CD4-positive, CD25-positive, alpha-beta regulatory T cell (primary cell): ENCODE results near the gene NF1. TPM values are rescaled to one million over a fixed set of nuclear protein-coding genes. Genes with fewer than 3 reads are reported as not detected.

ENCODE experiments used
- ATAC-seq, 2 donors: fragments of 150-1000 bp; cut with Tn5 transposase; one replicate each; pipeline ENCODE4 v1.10.0; 2021; ENCODE audit warnings: low read depth in 2 of 2, moderate number of reproducible peaks in 2 of 2, moderate library complexity in 1 of 2
- DNase-seq, 3 donors: peaks; one replicate each; pipeline versions ENCODE4 v3.0.0 to v3.0.0-alpha.2; 2012 to 2022; ENCODE audit warnings: mixed read lengths in 1 of 3
- H3K27ac ChIP-seq: one replicate; pipeline ENCODE4 v1.7.0; 2013; ENCODE audit warnings: mild to moderate bottlenecking, low read length; ENCODE audit not compliant: insufficient read depth, poor library complexity, severe bottlenecking
- H3K27me3 ChIP-seq: one replicate; pipeline ENCODE4 v1.7.0; 2013; ENCODE audit warnings: low read length; ENCODE audit not compliant: control insufficient read depth, insufficient read depth
- H3K36me3 ChIP-seq: one replicate; pipeline ENCODE4 v1.7.0; 2013; ENCODE audit warnings: mild to moderate bottlenecking, low read length, moderate library complexity; ENCODE audit not compliant: control insufficient read depth, insufficient read depth
- H3K4me1 ChIP-seq: 2 replicates; pipeline ENCODE4 v1.7.0; 2013; ENCODE audit warnings: mild to moderate bottlenecking, low read length; ENCODE audit not compliant: insufficient read depth, control insufficient read depth, poor library complexity, severe bottlenecking
- H3K4me3 ChIP-seq: one replicate; pipeline ENCODE4 v1.7.0; 2013; ENCODE audit warnings: low read depth, mild to moderate bottlenecking, low read length, moderate library complexity
- H3K9me3 ChIP-seq, 2 experiments: 1 replicate in 1 of 2; 2 replicates in 1 of 2; pipeline ENCODE4 v1.7.0; 2013; ENCODE audit warnings: low read length in 2 of 2, mild to moderate bottlenecking in 1 of 2, moderate library complexity in 1 of 2; ENCODE audit not compliant: control insufficient read depth in 2 of 2
- H3K27ac Mint-ChIP-seq, 3 donors: one replicate each; pipeline ENCODE4 v1.8.0; 2020 to 2022; ENCODE audit warnings: mild to moderate bottlenecking in 3 of 3, mixed read lengths in 3 of 3, moderate library complexity in 2 of 3
- H3K27me3 Mint-ChIP-seq: one replicate; pipeline ENCODE4 v1.8.0; 2022; ENCODE audit warnings: mild to moderate bottlenecking, mixed read lengths
- H3K36me3 Mint-ChIP-seq: one replicate; pipeline ENCODE4 v1.8.0; 2020; ENCODE audit warnings: mixed read lengths
- H3K4me1 Mint-ChIP-seq, 4 donors: one replicate each; pipeline ENCODE4 v1.8.0; 2020 to 2022; ENCODE audit warnings: mixed read lengths in 4 of 4, mild to moderate bottlenecking in 1 of 4
- H3K4me3 Mint-ChIP-seq, 4 donors: one replicate each; pipeline ENCODE4 v1.8.0; 2020 to 2022; ENCODE audit warnings: mild to moderate bottlenecking in 4 of 4, mixed read lengths in 4 of 4, moderate library complexity in 3 of 4
- H3K9me3 Mint-ChIP-seq, 7 donors: one replicate each; pipeline ENCODE4 v1.8.0; 2020 to 2022; ENCODE audit warnings: mixed read lengths in 7 of 7, mild to moderate bottlenecking in 3 of 7, moderate library complexity in 2 of 7
- polyA plus RNA-seq, 4 donors: library from polyadenylated mRNA; unstranded; fragments of 300-500 nt; fragmentation: Illumina TruSeq; gene quantifications; one replicate each; pipeline ENCODE4 v1.2.3, GENCODE V29; 2021
- total RNA-seq: library from RNA; stranded (reverse); gene quantifications from one replicate; pipeline ENCODE4 v1.2.3, GENCODE V29; 2022

The NF1 gene
- total and polyA plus RNA-seq, 5 donors from 2014 or later = 19.7 to 47.3 (median 40.8) TPM

GRCh38 chr17:31068291-31068690 is 26.5 kb upstream of the NF1 start:
- Histone ChIP-seq H3K27me3 (no peaks in the 10 kb centered on the region), H3K27ac (no peak overlapping the region), H3K9me3 (no peaks in the 10 kb centered on the region), H3K4me1 (no peaks in the 10 kb centered on the region), H3K4me3 (no peak overlapping the region), H3K36me3 (no peaks in the 10 kb centered on the region)
- DNase-seq (peak in 2 of 3 donors; percentile 24 to 78), ATAC-seq (peak; percentile 53 to 57)
- H3K4me1 Mint-ChIP-seq = no peaks in the 10 kb centered on the region
- no peaks in the 10 kb centered on the region for H3K9me3 Mint-ChIP-seq
- no peak overlapping the region for H3K4me3 Mint-ChIP-seq
- no peak overlapping the region for H3K27ac Mint-ChIP-seq
- H3K27me3 Mint-ChIP-seq = peaks cover 12% of the 10 kb centered on the region
- H3K36me3 Mint-ChIP-seq = no peaks in the 10 kb centered on the region

DNA sequence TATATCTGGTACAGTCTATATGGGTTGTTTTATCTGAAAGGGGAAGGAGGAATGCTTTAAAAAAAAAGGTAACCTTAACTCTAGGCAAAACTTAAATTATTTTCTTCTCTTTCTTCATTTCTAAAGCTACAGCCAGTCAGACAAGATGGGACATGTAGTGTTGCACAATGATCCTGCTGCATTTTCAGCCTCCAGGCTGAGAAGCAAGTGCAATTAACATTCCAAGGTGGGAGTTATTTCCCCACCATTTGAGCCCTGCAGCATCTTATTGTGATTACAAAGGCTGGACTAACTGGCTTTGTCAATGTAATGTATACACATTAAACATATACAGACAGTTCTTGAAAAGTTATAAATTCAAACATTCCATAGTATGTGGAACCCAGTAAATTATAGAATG is 22.6 kb upstream of the NF1 start:
- DNase-seq (no peak), ATAC-seq (no peak)
- no peak overlapping the region for H3K27ac Mint-ChIP-seq
- no peaks in the 10 kb centered on the region for H3K9me3 Mint-ChIP-seq
- Histone ChIP-seq H3K27ac (no peak overlapping the region), H3K36me3 (no peaks in the 10 kb centered on the region), H3K9me3 (no peaks in the 10 kb centered on the region), H3K4me1 (no peaks in the 10 kb centered on the region), H3K4me3 (no peak overlapping the region), H3K27me3 (no peaks in the 10 kb centered on the region)
- no peaks in the 10 kb centered on the region for H3K4me1 Mint-ChIP-seq
- peaks cover 8% of the 10 kb centered on the region for H3K27me3 Mint-ChIP-seq
- H3K36me3 Mint-ChIP-seq = no peaks in the 10 kb centered on the region
- H3K4me3 Mint-ChIP-seq = no peak overlapping the region

DNA sequence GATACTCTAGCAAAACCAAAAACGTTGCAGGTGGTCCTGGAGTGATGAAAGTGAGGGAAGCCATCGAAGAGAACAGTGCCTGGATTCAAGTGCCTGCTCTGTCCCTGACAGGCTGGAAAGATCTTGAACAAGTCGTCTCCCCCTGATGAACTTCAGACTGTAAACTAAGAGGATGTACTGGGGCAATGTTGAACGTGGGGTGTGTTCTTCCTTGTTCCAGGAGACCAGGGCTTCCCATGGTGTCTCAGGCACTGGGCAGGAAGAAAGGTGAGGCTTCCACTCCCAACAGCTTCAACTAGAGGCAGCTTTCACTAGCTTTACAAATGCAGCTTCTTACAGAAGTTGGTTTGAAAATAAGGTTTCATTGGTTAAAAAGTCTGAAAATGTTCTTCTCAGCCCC is 21.4 kb upstream of the NF1 start:
- no peaks in the 10 kb centered on the region for H3K9me3 Mint-ChIP-seq
- H3K27me3 Mint-ChIP-seq = peaks cover 8% of the 10 kb centered on the region
- Histone ChIP-seq H3K27ac (no peak overlapping the region), H3K27me3 (no peaks in the 10 kb centered on the region), H3K9me3 (no peaks in the 10 kb centered on the region), H3K4me3 (no peak overlapping the region), H3K36me3 (no peaks in the 10 kb centered on the region), H3K4me1 (no peaks in the 10 kb centered on the region)
- H3K4me1 Mint-ChIP-seq = no peaks in the 10 kb centered on the region
- no peak for ATAC-seq
- no peak for DNase-seq
- no peak overlapping the region for H3K4me3 Mint-ChIP-seq
- no peak overlapping the region for H3K27ac Mint-ChIP-seq
- H3K36me3 Mint-ChIP-seq = no peaks in the 10 kb centered on the region

DNA sequence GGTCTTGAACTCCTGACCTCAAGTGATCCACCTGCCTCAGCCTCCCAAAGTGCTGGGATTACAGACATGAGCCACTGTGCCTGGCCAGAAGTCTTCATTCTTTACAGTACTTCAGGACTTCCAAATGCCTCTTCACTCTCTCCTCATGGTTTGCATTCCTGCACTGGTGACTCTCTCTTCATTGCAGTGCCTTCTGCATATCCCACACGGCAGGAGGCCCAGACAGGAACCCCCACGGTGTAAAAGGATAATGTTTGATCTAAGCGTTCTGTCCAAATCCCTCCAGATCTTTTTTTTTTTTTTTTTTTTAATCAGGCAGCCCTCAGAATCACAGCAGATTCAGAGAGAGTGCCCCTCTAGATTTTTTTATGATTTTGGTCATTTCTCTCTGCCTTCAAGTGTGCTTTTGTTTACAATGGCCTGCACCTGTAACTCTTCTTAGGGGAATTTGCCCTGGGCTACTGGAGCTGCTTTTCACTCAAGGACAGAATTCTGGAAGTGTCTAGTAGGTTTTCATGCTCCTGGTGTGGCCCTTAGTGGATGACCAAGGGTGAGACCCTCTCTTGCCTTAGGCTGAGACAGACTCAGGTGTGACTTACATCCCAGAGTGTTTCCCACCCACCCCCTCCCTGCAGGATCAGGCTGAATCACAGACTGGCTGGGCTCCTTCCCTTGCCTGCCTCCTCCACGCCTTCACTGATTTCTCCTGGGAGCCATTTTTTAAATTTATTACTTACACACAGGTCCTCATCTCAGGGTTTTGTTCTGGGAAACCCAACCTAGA is 19.8 kb upstream of the NF1 start:
- Mint-ChIP-seq H3K27ac (no peak overlapping the region), H3K9me3 (no peaks in the 10 kb centered on the region), H3K27me3 (peaks cover 4% of the 10 kb centered on the region), H3K36me3 (no peaks in the 10 kb centered on the region), H3K4me1 (no peaks in the 10 kb centered on the region), H3K4me3 (no peak overlapping the region)
- no peak overlapping the region for H3K4me3 ChIP-seq
- H3K4me1 ChIP-seq = no peaks in the 10 kb centered on the region
- ATAC-seq (no peak), DNase-seq (no peak)
- no peaks in the 10 kb centered on the region for H3K36me3 ChIP-seq
- H3K27ac ChIP-seq = no peak overlapping the region
- H3K27me3 ChIP-seq = no peaks in the 10 kb centered on the region
- H3K9me3 ChIP-seq = no peaks in the 10 kb centered on the region

DNA sequence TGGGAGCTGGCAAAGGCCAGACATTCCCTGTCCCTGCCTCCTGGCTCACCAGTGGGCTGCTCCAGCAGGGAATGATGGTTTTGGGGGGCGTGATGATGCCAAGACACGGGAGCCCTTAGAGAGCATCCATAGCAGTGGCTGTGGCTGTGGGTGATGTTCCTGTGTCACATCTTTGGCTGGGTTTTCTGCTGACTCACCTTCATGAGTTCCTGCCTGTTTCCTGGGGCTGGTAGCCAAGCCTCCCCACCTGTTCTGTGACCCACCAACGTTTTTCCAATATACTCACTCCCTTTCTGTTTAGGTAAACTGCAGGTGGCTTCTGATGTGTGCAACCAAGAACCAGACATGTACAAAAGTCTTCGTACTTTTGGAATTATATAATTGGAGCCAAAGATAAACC is 16.5 kb upstream of the NF1 start:
- H3K27ac Mint-ChIP-seq = no peak overlapping the region
- H3K4me3 ChIP-seq = no peak overlapping the region
- no peak overlapping the region for H3K27ac ChIP-seq
- ATAC-seq (no peak), DNase-seq (no peak)
- H3K4me1 Mint-ChIP-seq = no peaks in the 10 kb centered on the region
- no peaks in the 10 kb centered on the region for H3K27me3 Mint-ChIP-seq
- no peaks in the 10 kb centered on the region for H3K36me3 ChIP-seq
- no peaks in the 10 kb centered on the region for H3K9me3 ChIP-seq
- no peaks in the 10 kb centered on the region for H3K36me3 Mint-ChIP-seq
- H3K27me3 ChIP-seq = no peaks in the 10 kb centered on the region
- peaks cover 0 to 3% (median 0%) of the 10 kb centered on the region in 7 donors for H3K9me3 Mint-ChIP-seq
- no peaks in the 10 kb centered on the region for H3K4me1 ChIP-seq
- H3K4me3 Mint-ChIP-seq = no peak overlapping the region

GRCh38 chr17:31079731-31080130 is 15.0 kb upstream of the NF1 start:
- no peaks in the 10 kb centered on the region for H3K36me3 Mint-ChIP-seq
- H3K36me3 ChIP-seq = no peaks in the 10 kb centered on the region
- H3K4me3 Mint-ChIP-seq = no peak overlapping the region
- H3K27me3 ChIP-seq = no peaks in the 10 kb centered on the region
- DNase-seq (no peak), ATAC-seq (no peak)
- no peaks in the 10 kb centered on the region for H3K9me3 ChIP-seq
- no peak overlapping the region for H3K27ac ChIP-seq
- H3K4me1 Mint-ChIP-seq = no peaks in the 10 kb centered on the region
- H3K27me3 Mint-ChIP-seq = no peaks in the 10 kb centered on the region
- no peak overlapping the region for H3K4me3 ChIP-seq
- no peaks in the 10 kb centered on the region for H3K4me1 ChIP-seq
- H3K27ac Mint-ChIP-seq = no peak overlapping the region
- H3K9me3 Mint-ChIP-seq = peaks cover 0 to 3% (median 0%) of the 10 kb centered on the region in 7 donors

- H3K27ac Mint-ChIP-seq = no peak overlapping the region
- no peak for DNase-seq
- ATAC-seq = no peak
- H3K36me3 Mint-ChIP-seq = no peaks in the 10 kb centered on the region
- Histone ChIP-seq H3K27me3 (no peaks in the 10 kb centered on the region), H3K36me3 (no peaks in the 10 kb centered on the region), H3K9me3 (no peaks in the 10 kb centered on the region), H3K4me3 (no peak overlapping the region), H3K27ac (no peak overlapping the region), H3K4me1 (no peaks in the 10 kb centered on the region)
- H3K4me1 Mint-ChIP-seq = peaks cover 0 to 4% (median 0%) of the 10 kb centered on the region in 4 donors
- no peak overlapping the region for H3K4me3 Mint-ChIP-seq
- no peaks in the 10 kb centered on the region for H3K27me3 Mint-ChIP-seq
- peaks cover 0 to 3% (median 0%) of the 10 kb centered on the region in 7 donors for H3K9me3 Mint-ChIP-seq
Observed at GRCh38 chr17:31085563-31085962, 9.2 kb upstream of the NF1 start.

- H3K27ac Mint-ChIP-seq = no peak overlapping the region
- no peaks in the 10 kb centered on the region for H3K36me3 Mint-ChIP-seq
- H3K27me3 ChIP-seq = no peaks in the 10 kb centered on the region
Observed at GRCh38 chr17:31089471-31089870, 5.3 kb upstream of the NF1 start.

More at GRCh38 chr17:31089471-31089870, 5.3 kb upstream of the NF1 start:
- no peak for DNase-seq
- no peaks in the 10 kb centered on the region for H3K36me3 ChIP-seq
- Mint-ChIP-seq H3K27me3 (no peaks in the 10 kb centered on the region), H3K4me1 (peaks cover 0 to 5% (median 3%) of the 10 kb centered on the region in 4 donors), H3K4me3 (no peak overlapping the region), H3K9me3 (peaks cover 0 to 1% (median 0%) of the 10 kb centered on the region in 7 donors)
- H3K4me3 ChIP-seq = no peak overlapping the region
- ATAC-seq = no peak
- H3K4me1 ChIP-seq = no peaks in the 10 kb centered on the region
- H3K9me3 ChIP-seq = no peaks in the 10 kb centered on the region
- no peak overlapping the region for H3K27ac ChIP-seq
